BJ (cell line): ENCODE data around the gene DNAH1. TPM values are rescaled to one million over a fixed set of nuclear protein-coding genes. Genes with fewer than 3 reads are reported as not detected.
A peak's percentile ranks its signal among the peaks of the same experiment; 100 is the strongest.

Experiments used
- CTCF ChIA-PET: fragments of 350-600 bp; formaldehyde crosslinking; extraction: SDS; loops from one replicate; lab custom pipeline; 2021; ENCODE audit warnings: antibody characterized with exemption, inconsistent platforms; lab: Yijun Ruan, JAX
- POLR2A ChIA-PET: fragments of 300-600 bp; sonication (Branson Sonifier 250); formaldehyde crosslinking; extraction: SDS; loops from one replicate; lab custom pipeline; 2021; ENCODE audit warnings: antibody characterized with exemption; lab: Charles Lee
- DNase-seq: peaks from one replicate; pipeline ENCODE4 v3.0.0-alpha.2; 2011; ENCODE audit warnings: low read depth
- H3K27me3 ChIP-seq: 2 replicates; pipeline ENCODE4 v1.6.0; 2011; ENCODE audit warnings: low read length; ENCODE audit not compliant: control insufficient read depth, insufficient read depth
- H3K36me3 ChIP-seq: 2 replicates; pipeline ENCODE4 v1.5.1; 2011; ENCODE audit warnings: low read length; ENCODE audit not compliant: control insufficient read depth, insufficient read depth
- H3K4me3 ChIP-seq: 2 replicates; pipeline ENCODE4 v1.5.1; 2011; ENCODE audit warnings: low read depth, mild to moderate bottlenecking, control low read depth, low read length
- CTCF ChIP-seq: IDR thresholded peaks from 2 replicates; pipeline ENCODE4 v1.5.1; 2011; ENCODE audit warnings: low read depth, mild to moderate bottlenecking, control low read depth, inconsistent platforms, low read length, moderate library complexity; ENCODE audit not compliant: insufficient read depth
- polyA plus RNA-seq: library from polyadenylated mRNA; depleted of rRNA; stranded (reverse); fragments of >200 nt; gene quantifications from 2 replicates; pipeline ENCODE4 v1.2.3, GENCODE V29; 2011

The DNAH1 gene
- polyA plus RNA-seq, 1 experiment, result 4.8 TPM

GRCh38 chr3:52442409-52443267 lies 126.5 kb downstream of the DNAH1 start:
- Histone ChIP-seq H3K4me3 (no peak overlapping the region), H3K36me3 (no peaks in the 10 kb centered on the region), H3K27me3 (no peaks in the 10 kb centered on the region)
- TF ChIP-seq CTCF, result no peak
- no peak for DNase-seq
- ChIA-PET POLR2A (no interaction called here), CTCF (interaction anchor here (1.9 to 12.4 kb wide), 3 partner anchors 11 to 30 kb away, joined by 8 to 445 read pairs (median 15); no protein-coding TSS in a partner anchor)

DNA sequence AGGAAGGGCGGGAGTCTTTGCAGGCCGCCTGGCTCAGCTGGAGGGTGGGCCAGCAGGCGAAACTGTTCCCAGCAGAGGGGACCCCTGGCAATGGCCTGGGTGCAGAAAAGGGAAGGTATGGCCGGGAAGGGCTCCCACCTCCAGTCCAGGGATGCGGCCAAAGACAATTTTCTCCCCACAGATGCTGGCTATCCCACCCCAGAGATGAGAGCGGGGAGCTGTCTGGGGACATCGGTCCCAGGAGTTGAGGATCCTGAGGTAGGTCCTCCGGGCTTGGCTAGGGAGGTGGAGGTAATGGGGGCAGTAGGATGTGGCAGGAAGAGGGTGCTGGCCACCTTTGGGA lies 127.1 kb downstream of the DNAH1 start:
- Histone ChIP-seq H3K27me3 (no peaks in the 10 kb centered on the region), H3K36me3 (no peaks in the 10 kb centered on the region), H3K4me3 (no peak overlapping the region)
- CTCF ChIA-PET, result interaction anchor here (1.9 to 12.4 kb wide), 2 partner anchors 11 to 31 kb away, joined by 8 to 445 read pairs; no protein-coding TSS in a partner anchor
- no peak for DNase-seq
- POLR2A ChIA-PET, result no interaction called here
- no peak for TF ChIP-seq CTCF

DNA sequence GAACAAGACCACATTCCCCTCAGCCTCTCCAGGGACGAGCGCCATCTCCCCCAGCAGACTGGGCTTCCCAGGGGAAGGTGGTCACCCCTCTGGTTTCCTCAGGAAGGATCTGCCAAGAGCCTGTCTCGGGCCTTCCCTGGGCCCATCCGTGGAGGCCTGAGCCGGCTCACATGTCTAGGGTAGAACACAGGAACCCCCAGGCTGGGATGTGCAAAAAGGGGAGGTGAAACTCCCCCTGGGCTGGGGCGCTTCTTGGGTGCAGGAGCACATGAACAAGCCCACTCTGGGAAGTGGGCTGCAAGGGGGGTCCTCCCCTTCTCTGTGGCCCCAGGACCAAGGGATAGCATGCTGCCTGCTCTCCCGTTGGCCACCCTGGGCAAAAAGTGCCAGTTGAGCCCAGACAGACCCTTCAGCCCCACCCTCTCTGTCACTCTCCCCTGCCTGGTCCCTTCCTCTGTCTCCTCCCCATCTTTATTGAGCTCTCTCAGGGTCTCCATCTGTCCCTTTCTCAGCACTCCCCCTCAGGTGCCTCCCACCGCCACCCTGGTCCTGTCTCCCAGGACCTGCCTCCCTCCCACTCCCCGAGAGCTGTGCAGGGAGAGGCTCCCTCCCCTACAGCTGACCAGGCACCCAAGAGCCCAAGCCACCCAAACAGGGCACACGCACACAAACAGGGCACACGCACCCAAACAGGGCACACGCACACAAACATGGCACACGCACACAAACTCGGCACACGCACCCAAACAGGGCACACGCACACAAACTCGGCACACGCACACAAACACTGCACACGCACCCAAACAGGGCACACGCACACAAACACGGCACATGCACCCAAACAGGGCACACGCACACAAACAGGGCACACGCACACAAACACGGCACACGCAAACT lies 127.9 kb downstream of the DNAH1 start:
- TF ChIP-seq CTCF, result no peak
- POLR2A ChIA-PET, result no interaction called here
- CTCF ChIA-PET, result interaction anchor here (1.1 to 12.4 kb wide), 3 partner anchors 12 to 75 kb away, joined by 3 to 445 read pairs (median 8); no protein-coding TSS in a partner anchor
- Histone ChIP-seq H3K27me3 (no peaks in the 10 kb centered on the region), H3K4me3 (no peak overlapping the region), H3K36me3 (no peaks in the 10 kb centered on the region)
- no peak for DNase-seq

DNA sequence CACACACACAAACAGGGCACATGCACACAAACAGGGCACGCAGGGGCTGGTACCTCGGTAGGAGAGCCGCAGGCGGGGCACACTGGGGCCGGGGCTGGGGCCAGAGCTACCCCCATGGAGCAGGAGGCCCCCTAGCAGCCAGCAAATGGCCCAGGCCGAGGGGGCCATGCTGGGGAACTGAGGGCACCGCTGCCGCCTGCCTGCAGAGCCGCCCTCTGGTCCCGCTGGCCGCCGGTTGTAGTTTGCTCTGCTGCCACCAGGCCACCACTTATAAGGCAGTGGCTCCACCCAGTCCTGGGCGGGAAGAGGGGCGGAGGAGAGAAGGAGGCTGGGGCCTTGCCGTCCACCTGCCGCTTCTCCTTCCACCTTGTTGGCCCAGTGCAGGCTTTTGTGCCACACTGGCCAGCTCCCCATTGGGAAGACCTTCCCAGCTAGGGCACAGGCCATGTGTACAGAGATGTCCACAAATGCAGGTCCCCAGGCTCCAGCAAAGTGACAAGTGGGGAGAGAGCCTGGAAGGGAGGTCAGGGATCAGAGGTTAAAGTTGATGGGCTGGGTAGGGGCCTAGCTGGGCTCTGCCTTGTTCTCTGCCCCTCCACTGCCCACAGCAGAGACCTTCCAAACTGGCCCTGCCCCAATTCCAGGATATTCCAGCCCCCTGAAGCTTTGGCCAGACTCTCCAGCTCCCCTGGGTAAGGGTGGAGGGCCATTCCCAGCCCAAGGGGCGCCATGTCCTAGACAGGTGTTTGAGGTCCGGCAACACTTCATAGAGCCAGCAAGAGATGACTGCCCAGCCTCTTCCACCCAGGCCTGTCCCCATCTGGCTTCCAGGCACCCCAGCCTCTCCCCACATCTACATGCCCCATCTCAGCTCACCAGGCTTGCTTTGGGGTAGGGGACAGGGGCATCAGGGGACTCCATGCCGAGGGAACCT lies 129.0 kb downstream of the DNAH1 start, which contains the start of gene SEMA3G:
SEMA3G (minus strand) TSS at position 244 of the 934 bp plus-strand sequence; CDS start at position 168, 76 bp downstream.
- Histone ChIP-seq H3K27me3 (no peaks in the 10 kb centered on the region), H3K36me3 (no peaks in the 10 kb centered on the region), H3K4me3 (no peak within 1 kb of the TSS)
- peak; percentile 55 for TF ChIP-seq CTCF
- DNase-seq, result no peak
- CTCF ChIA-PET, result interaction anchor here (1.1 to 12.4 kb wide), 7 partner anchors 13 to 248 kb away, joined by 3 to 445 read pairs (median 8); no protein-coding TSS in a partner anchor
- POLR2A ChIA-PET, result no interaction called here
